COLO668 (cell line): ENCODE results near the gene G6PC3.
"Not testable (repeated sequence)": the region's sequence is repeated elsewhere in the genome, so short reads cannot be mapped to it uniquely, and the experiment has no call there.

Source experiments
- DNase-seq: peaks from one replicate; lab custom pipeline; 2025; ENCODE audit not compliant: unreplicated experiment; lab: John Stamatoyannopoulos, UW

G6PC3 gene

DNA sequence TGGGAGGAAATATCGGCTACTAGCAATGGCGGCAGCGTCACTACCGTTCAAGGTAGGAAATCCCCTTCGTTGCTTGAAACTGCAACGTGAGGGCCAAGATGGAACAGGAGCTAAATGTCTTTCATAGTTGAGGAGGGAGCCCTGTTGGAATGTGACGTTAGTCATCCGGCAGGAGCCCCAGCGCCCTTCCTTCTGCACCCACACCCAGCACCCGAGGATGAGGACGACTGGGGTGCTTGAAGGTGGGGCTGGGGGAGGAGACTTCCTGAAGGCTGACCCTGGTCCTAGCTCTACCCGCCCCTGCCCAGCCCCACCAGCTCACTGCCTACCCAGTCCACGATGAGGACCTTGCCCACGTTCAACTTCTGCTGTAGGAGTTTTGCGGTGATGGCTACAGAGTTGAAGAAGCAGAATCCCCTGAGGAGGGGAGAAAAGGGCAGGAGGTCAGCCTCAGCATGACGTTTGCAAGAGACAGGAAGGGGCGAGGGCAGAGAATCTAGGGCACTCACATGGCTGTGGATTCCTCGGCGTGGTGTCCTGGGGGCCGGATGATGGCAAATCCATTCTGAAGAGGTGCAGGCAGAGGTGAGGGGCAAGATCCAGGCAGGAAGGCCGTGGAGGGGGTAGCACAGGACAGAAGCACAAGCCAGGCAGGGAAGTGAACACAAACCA lies 11.9 kb downstream of the G6PC3 start:
- DNase-seq: no peak

DNA sequence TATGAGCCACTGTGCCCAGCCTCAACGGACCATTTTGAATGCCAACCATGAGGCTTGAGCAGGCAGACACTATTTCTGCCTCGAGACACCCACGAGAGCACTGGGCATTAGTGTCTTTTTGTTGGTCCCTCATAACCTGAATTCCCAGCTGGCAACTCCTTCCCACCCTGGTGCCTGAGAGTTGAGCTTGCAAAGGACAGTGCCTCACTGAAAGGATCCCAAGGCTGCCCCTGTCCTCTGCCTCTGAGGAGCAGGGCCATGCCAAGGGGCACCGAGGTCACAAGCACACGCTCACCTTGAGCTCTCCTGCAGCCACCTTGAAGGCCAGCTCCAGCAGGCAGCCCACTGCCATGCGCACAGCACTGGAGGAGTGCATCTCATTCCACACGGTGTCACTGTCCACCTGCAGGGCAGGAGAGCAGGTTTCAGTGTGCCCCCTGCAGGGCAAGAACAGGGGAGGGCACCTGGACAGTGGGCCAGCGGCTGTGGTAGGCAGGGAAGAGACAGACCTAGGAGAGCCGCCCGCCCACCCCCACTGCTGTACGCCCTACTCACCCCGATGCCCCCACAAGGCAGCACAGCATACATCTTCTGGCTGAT lies 12.8 kb downstream of the G6PC3 start:
- peak; percentile 34 for DNase-seq

DNA sequence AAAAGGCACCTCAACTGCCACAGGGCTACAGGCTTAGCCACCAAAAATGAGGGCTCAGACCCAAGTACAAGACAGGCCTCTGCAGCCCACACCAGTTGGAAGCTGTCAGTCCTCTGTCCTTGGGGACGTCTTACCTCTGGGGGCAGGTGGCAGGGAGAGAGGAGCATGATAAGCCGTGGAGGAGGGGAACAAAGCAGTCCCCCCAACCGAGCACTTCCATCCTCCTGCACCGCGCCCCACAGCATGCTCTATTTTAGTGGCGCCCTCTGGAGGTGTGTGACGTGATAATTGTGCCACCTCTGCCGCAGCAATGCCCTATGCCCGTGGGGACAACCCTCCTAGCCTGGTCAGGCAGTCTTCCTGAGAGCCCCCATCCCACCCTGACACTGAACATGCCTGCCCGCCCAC lies 13.6 kb downstream of the G6PC3 start:
- DNase-seq: peak; percentile 4

DNA sequence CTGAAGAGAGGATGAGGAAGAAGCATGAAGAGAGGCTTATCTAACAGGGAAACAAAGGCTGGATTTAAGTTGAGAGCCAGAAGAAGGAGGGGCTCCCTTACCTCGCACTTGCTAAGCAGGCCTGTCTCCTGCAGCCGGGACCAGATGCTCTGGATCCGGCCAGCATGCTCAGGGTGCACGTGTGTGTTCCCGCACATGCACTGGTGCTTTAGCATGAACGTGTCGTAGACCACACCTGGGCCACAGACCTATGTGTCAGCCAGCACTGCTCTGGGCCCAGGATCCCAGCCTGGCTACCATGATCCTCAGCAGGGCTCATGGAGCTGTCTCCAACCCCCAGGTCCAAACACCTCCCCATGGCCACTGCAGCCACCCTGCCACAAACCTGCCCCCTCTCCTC lies 14.4 kb downstream of the G6PC3 start:
- no peak for DNase-seq

DNA sequence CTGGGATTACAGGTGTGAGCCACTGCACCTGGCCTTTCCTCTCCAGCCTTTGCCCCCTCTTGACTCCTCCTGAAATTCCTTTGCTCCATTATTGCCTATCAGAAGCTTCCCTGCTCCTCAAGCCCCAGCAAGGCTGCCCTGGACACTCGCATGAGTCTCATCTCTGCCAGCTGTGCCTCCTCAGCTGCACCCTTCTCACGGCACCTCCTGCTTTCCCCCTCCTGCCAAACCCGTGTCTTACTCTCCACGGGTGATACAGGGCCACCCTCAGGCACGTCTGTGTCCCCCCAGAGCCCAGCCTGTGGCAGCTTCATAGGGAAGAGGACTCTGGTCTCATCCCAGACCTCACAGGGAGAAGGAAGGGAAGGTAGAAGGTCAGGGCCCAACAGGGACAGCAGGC lies 15.4 kb downstream of the G6PC3 start:
- DNase-seq: no peak

DNA sequence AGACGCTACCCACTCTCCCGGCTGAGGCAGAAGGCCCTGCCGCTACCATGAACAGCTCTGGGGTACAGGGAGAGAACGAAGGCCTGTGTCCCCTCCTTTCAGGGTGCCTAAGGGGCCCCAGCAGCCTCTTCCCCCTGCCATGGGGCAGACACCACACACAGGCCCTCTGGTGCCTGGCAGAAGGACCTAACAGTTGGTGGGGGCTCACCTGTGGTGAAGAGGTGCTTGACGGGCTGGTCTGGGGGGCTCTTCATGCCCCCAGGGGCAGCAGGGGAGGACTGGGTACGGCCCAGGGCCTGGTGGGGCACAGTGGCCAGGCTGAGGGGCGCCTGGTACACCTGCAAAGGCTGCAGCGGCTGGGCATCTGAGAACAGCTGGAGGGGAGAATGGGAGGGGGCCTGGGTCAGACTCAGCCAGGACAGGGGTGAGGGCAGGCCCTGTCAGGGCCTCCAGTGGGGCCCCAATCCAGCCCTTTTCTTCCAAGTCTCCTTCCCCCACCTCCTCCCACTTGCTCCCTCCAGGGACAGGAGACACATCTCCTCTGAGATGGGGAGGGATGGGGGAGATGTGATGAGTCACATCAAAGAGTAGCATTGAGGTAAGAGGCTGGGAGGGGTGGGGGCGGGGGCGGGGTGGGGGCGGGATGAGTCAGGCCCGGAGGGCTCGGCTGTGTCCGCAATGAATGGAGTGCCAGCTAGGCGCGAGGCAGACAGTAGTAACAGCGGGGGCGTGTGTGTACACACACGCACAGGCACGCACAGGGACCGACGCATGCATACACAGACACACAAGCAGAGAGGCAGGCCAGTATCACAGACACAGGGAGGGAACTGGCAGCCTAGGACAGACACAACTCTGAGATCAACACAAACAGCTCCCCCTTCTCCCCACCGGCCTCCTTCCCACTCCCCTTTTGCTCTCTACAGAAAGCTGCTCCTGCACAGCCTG lies 16.1 kb downstream of the G6PC3 start:
- DNase-seq: peak; percentile 21

DNA sequence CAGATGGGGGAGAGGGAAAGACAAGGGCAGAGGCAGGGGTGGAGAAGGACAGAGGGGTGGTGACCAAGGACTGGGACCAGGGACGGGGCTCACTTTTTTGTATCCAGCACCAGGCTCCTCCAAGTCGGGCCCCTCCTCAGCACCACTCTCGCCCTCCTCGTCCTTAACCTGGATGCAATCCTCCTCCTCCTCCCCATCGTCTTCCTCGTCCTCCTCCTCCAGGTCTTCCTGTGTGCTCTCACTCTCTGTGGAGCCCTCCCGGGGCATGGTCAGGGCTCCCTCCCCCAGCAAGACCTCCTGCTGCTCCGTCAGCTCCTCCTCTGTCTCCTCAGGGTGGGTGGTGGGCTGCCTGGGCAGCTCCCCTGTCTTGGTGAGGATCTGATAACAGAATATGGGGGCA lies 16.8 kb downstream of the G6PC3 start:
- DNase-seq: no peak

DNA sequence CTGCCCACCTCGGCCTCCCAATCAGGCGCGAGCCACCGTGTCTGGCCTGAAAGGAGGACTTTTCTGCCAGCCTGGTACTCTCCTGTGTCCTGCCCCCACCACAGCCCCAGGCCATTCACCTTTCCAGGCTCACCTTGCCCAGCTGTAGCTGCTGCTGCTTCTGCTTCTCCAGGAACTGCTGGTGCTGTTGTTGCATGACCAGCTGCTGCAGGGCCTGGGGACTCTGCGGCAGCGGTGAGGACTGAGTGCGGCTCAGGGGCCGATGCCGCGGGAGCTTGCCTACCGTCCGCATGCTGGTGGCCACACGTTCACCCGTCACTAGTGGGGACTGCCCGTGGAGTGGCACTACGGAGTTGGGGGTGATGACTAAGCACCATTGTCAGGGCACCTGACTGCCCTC lies 17.7 kb downstream of the G6PC3 start:
- no peak for DNase-seq

DNA sequence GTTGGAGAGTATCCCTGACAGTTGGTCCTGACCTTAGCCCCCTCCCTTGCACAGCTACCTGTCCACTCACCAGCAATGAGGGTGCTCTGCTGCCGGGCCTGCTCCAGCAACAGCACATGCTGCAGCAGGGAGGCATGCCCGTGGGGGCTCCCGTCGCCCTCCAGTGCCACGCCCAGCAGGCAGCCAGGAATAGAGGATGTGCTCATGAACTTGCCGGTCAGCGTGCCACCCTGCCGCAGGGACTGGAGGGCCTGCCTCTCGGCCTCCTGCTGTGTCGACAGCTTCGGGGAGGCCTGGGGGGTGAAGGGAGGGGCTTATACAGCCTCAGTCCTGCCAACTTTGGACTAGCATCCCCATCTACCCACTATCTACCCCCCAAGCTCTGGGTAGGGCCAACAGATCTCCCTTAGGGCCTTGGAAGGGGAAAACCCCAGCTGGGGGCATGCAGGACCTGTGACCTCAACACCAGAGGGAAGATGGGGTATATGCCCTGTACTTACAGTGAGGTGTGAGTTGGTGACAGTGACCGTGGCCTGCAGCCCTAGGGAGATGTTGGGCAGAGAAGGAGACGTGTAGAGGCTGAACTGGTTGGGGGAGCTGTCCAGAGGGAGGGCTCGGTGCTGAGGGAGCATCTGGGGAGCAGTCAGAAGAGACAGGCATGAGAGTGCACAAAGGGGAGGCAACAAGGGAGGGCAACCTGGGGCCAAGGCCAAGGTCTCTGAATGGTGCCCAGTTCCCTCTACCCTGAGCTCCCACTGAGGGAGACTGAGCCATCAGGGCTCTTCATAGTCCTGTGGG lies 20.9 kb downstream of the G6PC3 start:
- DNase-seq: no peak

DNA sequence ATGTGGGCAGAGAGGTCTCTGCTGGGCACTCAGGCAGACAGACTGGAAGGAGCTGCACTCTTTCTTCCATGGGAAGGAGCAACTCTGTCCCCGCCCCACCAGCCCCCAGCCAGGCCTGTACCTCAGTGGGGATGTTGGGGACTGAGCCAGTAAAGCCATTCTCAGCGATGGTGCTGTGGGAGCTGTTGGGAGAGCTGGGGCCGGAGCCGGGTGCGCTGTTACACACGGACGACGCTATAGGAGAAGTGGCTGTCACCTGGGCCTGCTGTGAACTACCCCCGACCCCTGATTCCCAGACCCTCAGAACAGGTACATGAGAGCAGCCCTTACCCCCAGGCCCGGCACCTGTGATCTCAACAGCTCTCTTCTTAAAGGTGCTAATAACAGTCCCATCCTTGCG lies 21.5 kb downstream of the G6PC3 start:
- no peak for DNase-seq

DNA sequence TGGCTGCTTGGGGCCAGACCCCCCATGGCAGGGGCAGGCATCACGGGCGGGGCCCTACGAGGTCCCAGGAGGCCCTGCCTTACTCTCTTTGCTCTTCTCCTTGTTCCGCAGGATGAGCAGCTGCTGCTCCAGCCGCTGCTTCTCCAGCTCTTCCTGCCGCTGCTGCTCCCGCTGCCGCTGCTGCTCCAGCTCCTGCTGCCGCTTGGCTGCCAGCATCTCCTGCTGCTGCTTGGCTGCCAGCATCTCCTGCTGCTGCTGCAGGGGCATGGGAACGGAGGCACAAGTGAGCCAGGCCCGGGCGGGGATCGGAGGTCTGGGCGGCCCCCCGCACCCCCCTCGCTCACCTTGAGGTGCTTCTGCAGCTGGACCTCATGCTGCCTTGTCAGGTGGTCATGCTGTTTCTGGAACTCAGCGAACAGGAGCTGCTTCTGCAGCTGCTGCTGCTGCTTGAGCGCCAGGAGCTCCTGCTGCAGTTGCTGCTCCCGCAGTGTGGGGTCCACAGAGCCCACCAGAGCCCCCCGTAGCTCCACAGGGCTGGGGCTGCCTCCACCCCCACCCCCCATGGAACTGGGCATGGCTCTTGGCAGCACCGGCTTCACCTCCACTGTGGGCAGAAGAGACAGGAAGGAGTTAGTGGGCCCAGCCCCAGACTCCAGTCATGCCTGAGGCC lies 22.8 kb downstream of the G6PC3 start:
- no peak for DNase-seq

DNA sequence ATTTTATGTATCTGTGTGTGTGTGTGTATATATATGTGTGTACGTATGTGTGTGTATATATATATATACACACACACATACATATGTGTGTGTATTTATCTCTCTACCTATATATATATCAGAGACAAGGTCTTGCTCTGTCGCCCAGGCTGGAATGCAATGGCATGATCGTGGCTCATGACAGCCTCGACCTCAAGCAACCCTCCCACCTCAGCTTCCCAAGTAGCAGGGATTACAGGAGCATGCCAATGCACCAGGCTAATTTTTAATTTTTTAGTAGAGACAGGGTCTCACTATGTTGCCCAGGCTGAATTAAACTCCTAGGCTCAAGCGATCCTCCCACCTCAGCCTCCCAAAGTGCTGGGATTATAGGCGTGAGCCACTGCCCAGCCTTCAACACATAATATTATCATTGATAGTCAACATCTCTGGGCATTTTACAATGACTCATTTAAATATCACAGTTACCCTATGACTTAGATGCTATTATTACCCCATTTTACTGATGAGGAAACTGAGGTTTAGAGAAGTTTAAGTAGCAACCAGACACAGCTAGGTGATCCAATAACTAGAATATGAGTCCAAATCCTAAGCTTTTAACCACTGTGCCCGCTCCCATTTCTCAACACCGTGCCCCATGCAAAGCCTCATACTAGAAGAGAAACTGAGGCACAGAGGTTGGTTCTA lies 24.3 kb downstream of the G6PC3 start:
- no peak for DNase-seq

DNA sequence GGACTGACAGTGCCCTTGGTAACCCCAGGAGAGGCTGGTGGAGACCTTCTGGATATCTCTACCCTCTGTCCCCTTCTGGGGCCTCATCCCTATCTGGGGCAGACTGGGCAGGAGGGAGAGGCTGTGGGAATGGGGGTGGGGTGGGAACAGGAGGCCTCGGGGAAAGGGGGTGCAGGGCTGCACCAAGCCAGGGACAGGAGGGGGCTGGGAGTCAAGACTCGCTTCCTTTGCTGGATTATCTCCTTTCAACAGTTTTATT lies 24.8 kb downstream of the G6PC3 start:
- DNase-seq: no peak

DNA sequence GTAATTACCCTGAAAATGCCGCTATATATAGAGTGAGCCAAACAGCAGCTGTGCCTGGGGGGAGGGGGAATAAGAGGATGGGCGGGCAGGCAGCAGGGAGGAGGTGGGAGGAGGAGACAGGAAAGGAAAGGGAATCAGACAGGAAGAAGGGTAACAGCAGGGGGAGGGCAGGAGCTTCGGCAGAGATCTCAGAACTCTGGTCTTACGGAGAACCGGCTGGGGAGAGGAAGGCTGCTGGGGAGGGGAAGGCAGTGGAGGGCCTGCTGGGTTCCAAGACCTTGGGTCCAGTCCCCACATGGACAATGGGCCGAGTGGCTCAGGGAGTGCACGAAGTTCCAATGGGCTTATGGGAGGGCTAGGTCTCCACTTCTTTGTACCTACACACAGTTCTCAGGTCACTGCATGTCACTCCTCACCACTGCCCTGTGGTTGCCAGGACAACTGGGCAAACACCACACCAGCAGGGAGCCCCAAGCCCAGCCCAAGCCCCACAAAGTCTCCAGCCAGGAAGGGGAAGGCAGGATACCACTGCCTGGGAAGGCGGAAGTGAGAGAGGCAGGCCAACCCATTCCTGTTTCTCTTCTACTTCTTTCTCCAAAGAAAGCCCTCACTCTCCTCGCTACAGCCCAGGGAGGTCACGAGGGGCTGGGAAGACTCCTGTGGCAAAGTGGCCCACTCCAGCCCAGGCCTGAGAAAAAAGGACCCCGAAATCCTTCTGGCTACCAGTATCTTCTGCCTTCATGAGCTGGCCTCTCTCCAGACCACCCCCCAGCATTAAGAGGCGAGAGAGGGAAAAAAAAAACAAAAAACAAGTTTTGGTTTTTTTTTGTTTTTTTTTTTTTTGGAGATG lies 25.3 kb downstream of the G6PC3 start:
- peak; percentile 74 for DNase-seq

DNA sequence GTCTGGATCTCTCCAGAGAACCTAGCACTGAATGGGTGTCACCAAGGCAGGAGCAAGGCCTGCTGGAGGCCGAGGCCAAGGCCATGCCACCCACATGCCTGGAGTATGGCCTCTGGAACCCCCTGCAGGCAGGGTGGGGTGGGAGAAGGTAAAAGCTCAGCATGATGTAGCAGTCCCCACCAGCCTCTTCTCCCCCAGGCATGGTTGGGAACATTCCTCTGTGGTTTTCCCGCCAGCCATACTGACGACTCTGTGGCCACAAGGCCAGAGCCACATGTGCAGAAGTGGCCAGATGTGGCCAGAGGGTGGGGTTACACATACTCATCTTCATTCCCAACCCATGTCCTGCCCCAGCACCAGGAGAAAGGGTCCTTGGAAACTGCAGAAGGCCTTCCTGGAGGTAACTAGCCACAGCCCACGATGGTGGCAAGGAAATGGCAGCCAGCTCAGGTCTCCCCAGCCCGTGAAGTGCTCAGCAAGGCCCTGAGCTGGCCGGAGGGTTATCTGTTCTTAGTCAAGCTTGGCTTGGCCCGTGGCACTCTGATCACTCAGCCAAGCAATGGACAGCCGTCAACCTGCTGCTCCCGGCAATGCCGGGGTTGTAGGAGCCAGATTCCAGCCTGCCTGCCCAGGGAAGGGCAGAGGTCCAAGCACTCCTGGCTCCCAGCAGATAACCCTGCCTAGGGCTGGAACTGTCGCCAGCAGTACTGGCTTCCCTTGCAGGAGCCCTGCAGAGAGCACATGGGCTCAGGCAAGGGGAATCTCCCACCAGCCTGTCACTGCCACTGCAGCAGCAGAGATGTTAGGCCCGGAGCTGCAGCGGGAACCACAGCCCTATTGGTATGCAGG lies 26.8 kb downstream of the G6PC3 start:
- DNase-seq: no peak

DNA sequence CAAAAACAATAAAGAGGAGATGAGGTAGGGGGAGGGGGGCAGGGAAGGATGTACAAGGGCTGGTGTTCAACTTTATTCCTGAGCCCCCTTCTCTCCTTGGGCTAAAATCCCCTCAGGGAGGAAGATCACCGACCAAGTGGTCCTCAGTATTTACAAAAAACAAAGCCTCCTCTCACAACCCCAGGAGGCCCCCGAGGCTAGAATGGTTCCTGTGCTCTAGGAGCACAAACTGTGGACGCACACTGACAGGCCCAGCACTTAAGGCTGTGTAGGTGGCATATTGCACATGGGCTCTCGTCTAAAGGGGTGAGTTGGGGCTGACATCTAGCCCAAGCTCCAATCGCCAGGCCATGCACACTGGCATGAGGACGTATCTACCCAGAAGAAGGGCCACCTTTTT lies 31.3 kb downstream of the G6PC3 start:
- not testable (repeated sequence) for DNase-seq

DNA sequence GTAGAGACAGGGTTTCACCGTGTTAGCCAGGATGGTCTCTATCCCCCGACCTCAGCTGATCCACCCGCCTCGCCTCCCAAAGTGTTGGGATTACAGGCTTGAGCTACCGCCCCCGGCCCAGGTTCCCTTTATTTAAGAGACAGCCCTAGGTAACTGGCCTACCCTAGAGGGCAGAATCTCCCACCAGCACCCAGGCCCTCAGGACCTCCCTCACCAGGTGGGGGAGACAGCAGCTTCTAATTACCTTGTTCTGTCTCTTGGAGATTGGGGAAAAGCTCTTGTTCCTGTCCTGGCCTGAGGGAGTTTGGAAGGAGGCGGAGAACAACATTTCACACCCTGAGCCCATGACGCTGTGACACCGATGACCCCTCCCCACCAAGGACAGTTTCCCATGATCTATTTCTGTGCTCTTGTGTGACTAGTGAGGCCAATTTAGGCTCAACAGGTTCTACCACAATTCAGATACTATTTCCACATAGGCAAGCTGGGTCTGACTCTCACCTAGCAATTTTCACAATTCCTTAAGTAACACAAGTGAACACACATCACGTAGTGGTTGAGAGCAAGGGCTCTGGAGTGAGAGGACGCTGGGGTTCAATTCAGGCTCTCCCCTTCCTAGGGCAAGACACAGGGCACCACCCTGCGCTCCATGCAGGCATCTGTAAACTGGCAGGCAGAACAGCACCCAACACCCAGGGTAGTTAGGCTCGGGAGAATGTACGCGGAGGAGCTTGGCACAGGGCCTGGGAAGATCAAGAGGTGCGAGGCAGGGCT lies 32.5 kb downstream of the G6PC3 start:
- DNase-seq: no peak

DNA sequence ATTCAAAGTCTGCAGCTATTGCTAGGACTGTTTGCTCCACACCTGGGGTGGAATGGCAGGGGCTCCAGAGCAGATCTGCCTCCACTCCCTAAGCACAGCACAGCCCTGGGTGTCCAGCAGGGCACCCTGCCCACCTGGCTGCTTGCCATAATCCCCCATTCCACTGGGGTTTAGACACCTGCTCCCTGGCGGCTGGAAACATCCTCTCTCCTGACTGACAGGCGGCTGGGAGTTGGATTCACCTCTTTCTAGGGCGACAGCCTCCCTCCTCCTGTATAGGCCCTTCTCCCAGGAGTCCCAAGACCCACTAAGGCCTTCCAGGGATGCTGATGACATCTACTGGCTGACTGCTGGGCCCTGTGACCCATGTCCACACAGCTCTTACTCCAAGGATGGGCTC lies 34.9 kb downstream of the G6PC3 start:
- DNase-seq: peak; percentile 30
